Cortex of kidney (tissue), 1 donor: ENCODE results near the gene SMARCAL1.
"Not testable (repeated sequence)": the region's sequence is repeated elsewhere in the genome, so short reads cannot be mapped to it uniquely, and the experiment has no call there.

Experiments
- DNase-seq: peaks from one replicate; lab custom pipeline; 2025; lab: John Stamatoyannopoulos, UW

Gene SMARCAL1

GRCh38 chr2:216502381-216503158 lies 90.3 kb downstream of the SMARCAL1 start:
- no peak for DNase-seq

- no peak for DNase-seq
Measured at GRCh38 chr2:216503159-216503629, 90.9 kb downstream of the SMARCAL1 start.

- DNase-seq, result no peak
Measured at GRCh38 chr2:216503697-216504375, 91.6 kb downstream of the SMARCAL1 start.

- no peak for DNase-seq
Measured at GRCh38 chr2:216504376-216504762, 92.1 kb downstream of the SMARCAL1 start.

GRCh38 chr2:216505133-216506106 lies 93.1 kb downstream of the SMARCAL1 start:
- no peak for DNase-seq

- DNase-seq, result no peak
Measured at GRCh38 chr2:216507220-216508160, 95.2 kb downstream of the SMARCAL1 start.

GRCh38 chr2:216508229-216508628 lies 95.9 kb downstream of the SMARCAL1 start:
- DNase-seq, result no peak

GRCh38 chr2:216516730-216517350 lies 104.6 kb downstream of the SMARCAL1 start:
- no peak for DNase-seq

- no peak for DNase-seq
Measured at GRCh38 chr2:216517447-216518225, 105.4 kb downstream of the SMARCAL1 start.

GRCh38 chr2:216518566-216519119 lies 106.4 kb downstream of the SMARCAL1 start:
- DNase-seq, result not testable (repeated sequence)

GRCh38 chr2:216519154-216519762 lies 107.0 kb downstream of the SMARCAL1 start:
- DNase-seq, result no peak

- DNase-seq, result no peak
Measured at GRCh38 chr2:216520112-216520511, 107.8 kb downstream of the SMARCAL1 start.

GRCh38 chr2:216522892-216523502 lies 110.7 kb downstream of the SMARCAL1 start:
- DNase-seq, result no peak

GRCh38 chr2:216525972-216526371 lies 113.7 kb downstream of the SMARCAL1 start:
- DNase-seq, result no peak

- no peak for DNase-seq
Measured at GRCh38 chr2:216526939-216527338, 114.7 kb downstream of the SMARCAL1 start.

- no peak for DNase-seq
Measured at GRCh38 chr2:216527600-216527999, 115.3 kb downstream of the SMARCAL1 start.

- no peak for DNase-seq
Measured at GRCh38 chr2:216532562-216532961, 120.3 kb downstream of the SMARCAL1 start.
